Neural cell (in vitro differentiated cells): ENCODE data around the gene TRIO. TPM values are rescaled to one million over a fixed set of nuclear protein-coding genes. Genes with fewer than 3 reads are reported as not detected.

ENCODE experiments used
- H2AFZ ChIP-seq: fragments of 200-600, 300-800 bp; sonication (generic), shearing (Covaris generic); 2 replicates; pipeline ENCODE4 v1.6.0; 2014; ENCODE audit warnings: low read depth, mild to moderate bottlenecking, antibody characterized with exemption, low read length, moderate library complexity
- H3F3A ChIP-seq: fragments of 200-600 bp; shearing (Covaris generic); 2 replicates; pipeline ENCODE4 v1.6.1; 2016; ENCODE audit warnings: mild to moderate bottlenecking, moderate library complexity, mixed read lengths, antibody characterized with exemption, low read length; ENCODE audit not compliant: insufficient read depth, poor library complexity, severe bottlenecking
- H3K27ac ChIP-seq: fragments of 200-600, 300-800 bp; sonication (generic), shearing (Covaris generic); 2 replicates; pipeline ENCODE4 v1.5.1; 2014; ENCODE audit warnings: mild to moderate bottlenecking, low read length, moderate library complexity
- H3K27me3 ChIP-seq: fragments of 300-800, 200-600 bp; sonication (generic), shearing (Covaris generic); 2 replicates; pipeline ENCODE4 v1.6.0; 2014; ENCODE audit warnings: mild to moderate bottlenecking, low read depth, low read length, moderate library complexity; ENCODE audit not compliant: insufficient read depth
- H3K36me3 ChIP-seq: fragments of 300-800, 200-600 bp; sonication (generic), shearing (Covaris generic); 2 replicates; pipeline ENCODE4 v1.5.1; 2014; ENCODE audit warnings: mild to moderate bottlenecking, antibody characterized with exemption, low read length, moderate library complexity; ENCODE audit not compliant: insufficient read depth
- H3K4me2 ChIP-seq: fragments of 300-800, 200-600 bp; sonication (generic), shearing (Covaris generic); 2 replicates; pipeline ENCODE4 v1.6.0; 2014; ENCODE audit warnings: mild to moderate bottlenecking, low read length
- H3K4me3 ChIP-seq: fragments of 300-800, 200-600 bp; sonication (generic), shearing (Covaris generic); 2 replicates; pipeline ENCODE4 v1.5.1; 2014; ENCODE audit warnings: mild to moderate bottlenecking, low read length, moderate library complexity
- H3K79me2 ChIP-seq: fragments of 200-600 bp; shearing (Covaris generic); replicated peaks from 2 replicates; pipeline ENCODE4 v1.6.0; 2014; ENCODE audit warnings: mild to moderate bottlenecking, low read length, moderate library complexity; ENCODE audit not compliant: insufficient read depth
- H3K9ac ChIP-seq: fragments of 300-800, 200-600 bp; sonication (generic), shearing (Covaris generic); 2 replicates; pipeline ENCODE4 v1.6.1; 2016; ENCODE audit warnings: mild to moderate bottlenecking, low read length, mixed read lengths
- H3K9me2 ChIP-seq: fragments of 200-600 bp; shearing (Covaris generic); 2 replicates; pipeline ENCODE4 v1.6.1; 2016; ENCODE audit warnings: mild to moderate bottlenecking, low read length, mixed read lengths; ENCODE audit not compliant: insufficient read depth
- H3K9me3 ChIP-seq: fragments of 200-600, 300-800 bp; sonication (generic), shearing (Covaris generic); 2 replicates; pipeline ENCODE4 v1.6.1; 2016; ENCODE audit warnings: mild to moderate bottlenecking, mixed run types, low read length, moderate library complexity, mixed read lengths
- H4K20me1 ChIP-seq: fragments of 200-600 bp; shearing (Covaris generic); 2 replicates; pipeline ENCODE4 v1.6.1; 2016; ENCODE audit warnings: mild to moderate bottlenecking, mixed run types; ENCODE audit not compliant: insufficient read depth
- EP300 ChIP-seq: fragments of 450-650 bp; conservative IDR thresholded peaks from 2 replicates; pipeline ENCODE4 v1.6.1; 2014; ENCODE audit warnings: antibody characterized with exemption, mild to moderate bottlenecking, moderate library complexity; ENCODE audit not compliant: poor library complexity, severe bottlenecking
- EZH2 ChIP-seq: fragments of 200-600, 300-800 bp; shearing (Covaris generic), sonication (generic); IDR thresholded peaks from 2 replicates; pipeline ENCODE4 v1.6.1; 2014; ENCODE audit warnings: antibody characterized with exemption, low read length, borderline replicate concordance, mild to moderate bottlenecking; ENCODE audit not compliant: insufficient read depth, poor library complexity, severe bottlenecking
- MXI1 ChIP-seq: fragments of 450-650 bp; conservative IDR thresholded peaks from 2 replicates; pipeline ENCODE4 v1.6.1; 2014; ENCODE audit warnings: antibody characterized with exemption, mild to moderate bottlenecking; ENCODE audit not compliant: poor library complexity, severe bottlenecking
- POLR2AphosphoS5 ChIP-seq: IDR thresholded peaks from 2 replicates; pipeline ENCODE4 v1.6.1; 2012
- RAD21 ChIP-seq: fragments of 450-650 bp; conservative IDR thresholded peaks from 2 replicates; pipeline ENCODE4 v1.6.1; 2014; ENCODE audit warnings: antibody characterized with exemption, mild to moderate bottlenecking, moderate library complexity
- SMC3 ChIP-seq: fragments of 450-650 bp; conservative IDR thresholded peaks from 2 replicates; pipeline ENCODE4 v1.6.1; 2014; ENCODE audit warnings: antibody characterized with exemption, mild to moderate bottlenecking, moderate library complexity; ENCODE audit not compliant: poor library complexity
- TAF1 ChIP-seq: IDR thresholded peaks from 2 replicates; pipeline ENCODE4 v1.6.1; 2012; ENCODE audit warnings: low read depth
- polyA plus RNA-seq: library from polyadenylated mRNA; depleted of rRNA; stranded (reverse); fragments of >200 nt; gene quantifications from 2 replicates; pipeline ENCODE4 v1.2.3, GENCODE V29; 2014
- TF ChIP-seq, protein P1 (sequence below): IDR thresholded peaks from 2 replicates; pipeline ENCODE4 v1.6.1; 2012; ENCODE audit warnings: borderline replicate concordance
- TF ChIP-seq, protein P2 (sequence below): fragments of 450-650 bp; IDR thresholded peaks from 2 replicates; pipeline ENCODE4 v1.5.1; 2014; ENCODE audit warnings: antibody characterized with exemption, mild to moderate bottlenecking, moderate library complexity; ENCODE audit not compliant: poor library complexity, severe bottlenecking

Gene TRIO
- polyA plus RNA-seq, 1 donor from 2014 or later = 168 TPM

DNA sequence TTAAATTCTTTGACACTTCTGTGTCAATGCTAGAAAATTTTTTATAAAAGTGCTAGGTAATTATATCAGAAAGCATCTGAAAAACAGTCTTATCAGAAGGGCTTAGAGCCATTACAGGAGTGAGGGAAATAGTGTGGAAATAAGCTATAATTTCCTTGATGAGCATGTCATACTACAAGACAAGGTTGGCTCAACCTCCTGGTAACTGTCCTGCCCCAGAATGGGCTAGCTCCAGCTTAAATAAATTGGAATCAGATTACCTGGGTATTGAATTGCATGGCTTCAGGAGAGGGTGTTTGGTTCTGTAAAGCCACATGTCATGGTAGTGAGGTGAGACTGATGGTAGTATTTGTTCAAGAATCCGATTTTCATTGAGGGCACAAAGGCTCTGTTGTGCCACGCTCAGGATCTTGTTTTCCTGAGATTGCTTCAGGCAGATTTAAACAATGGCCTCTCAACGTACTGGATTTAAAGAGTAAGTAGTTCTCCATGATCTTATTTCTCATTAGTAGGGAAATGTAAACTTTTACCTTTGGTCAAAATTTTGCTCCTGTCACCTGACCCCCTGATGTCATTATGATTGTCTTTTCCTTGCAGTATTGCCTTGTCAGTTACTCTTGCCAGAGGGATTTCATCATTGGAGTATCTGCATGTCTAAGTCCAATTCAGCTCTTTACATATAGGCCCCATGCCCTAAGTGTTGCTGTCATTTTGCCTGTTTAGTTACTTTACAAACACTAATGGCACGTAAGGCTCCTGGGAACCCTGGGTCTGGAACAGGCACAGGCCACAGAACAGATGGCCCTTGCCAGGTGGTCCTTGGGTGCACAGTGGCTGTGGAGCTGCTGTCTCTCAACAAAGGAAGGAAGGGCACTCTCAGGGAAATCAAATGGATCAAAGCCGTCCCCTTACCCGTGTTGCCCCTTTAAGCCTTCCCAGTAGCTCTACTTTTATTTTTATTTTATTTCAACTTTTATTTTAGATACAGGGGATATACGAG is 21.3 kb downstream of the TRIO start:
- H4K20me1 ChIP-seq = peaks cover 21% of the 10 kb centered on the region
- H3K4me3 ChIP-seq = no peak overlapping the region
- H3K9me3 ChIP-seq = peaks cover 5% of the 10 kb centered on the region
- H3K9me2 ChIP-seq = no peaks in the 10 kb centered on the region
- no peak overlapping the region for H3K9ac ChIP-seq
- no peak overlapping the region for H3K27ac ChIP-seq
- H3K4me2 ChIP-seq = no peak overlapping the region
- H3K79me2 ChIP-seq = peaks cover 98% of the 10 kb centered on the region
- no peak overlapping the region for H2AFZ ChIP-seq
- TF ChIP-seq MXI1 (no peak), EP300 (no peak), RAD21 (no peak), POLR2AphosphoS5 (no peak), SMC3 (no peak), EZH2 (no peak)
- TF ChIP-seq, protein P1, sequence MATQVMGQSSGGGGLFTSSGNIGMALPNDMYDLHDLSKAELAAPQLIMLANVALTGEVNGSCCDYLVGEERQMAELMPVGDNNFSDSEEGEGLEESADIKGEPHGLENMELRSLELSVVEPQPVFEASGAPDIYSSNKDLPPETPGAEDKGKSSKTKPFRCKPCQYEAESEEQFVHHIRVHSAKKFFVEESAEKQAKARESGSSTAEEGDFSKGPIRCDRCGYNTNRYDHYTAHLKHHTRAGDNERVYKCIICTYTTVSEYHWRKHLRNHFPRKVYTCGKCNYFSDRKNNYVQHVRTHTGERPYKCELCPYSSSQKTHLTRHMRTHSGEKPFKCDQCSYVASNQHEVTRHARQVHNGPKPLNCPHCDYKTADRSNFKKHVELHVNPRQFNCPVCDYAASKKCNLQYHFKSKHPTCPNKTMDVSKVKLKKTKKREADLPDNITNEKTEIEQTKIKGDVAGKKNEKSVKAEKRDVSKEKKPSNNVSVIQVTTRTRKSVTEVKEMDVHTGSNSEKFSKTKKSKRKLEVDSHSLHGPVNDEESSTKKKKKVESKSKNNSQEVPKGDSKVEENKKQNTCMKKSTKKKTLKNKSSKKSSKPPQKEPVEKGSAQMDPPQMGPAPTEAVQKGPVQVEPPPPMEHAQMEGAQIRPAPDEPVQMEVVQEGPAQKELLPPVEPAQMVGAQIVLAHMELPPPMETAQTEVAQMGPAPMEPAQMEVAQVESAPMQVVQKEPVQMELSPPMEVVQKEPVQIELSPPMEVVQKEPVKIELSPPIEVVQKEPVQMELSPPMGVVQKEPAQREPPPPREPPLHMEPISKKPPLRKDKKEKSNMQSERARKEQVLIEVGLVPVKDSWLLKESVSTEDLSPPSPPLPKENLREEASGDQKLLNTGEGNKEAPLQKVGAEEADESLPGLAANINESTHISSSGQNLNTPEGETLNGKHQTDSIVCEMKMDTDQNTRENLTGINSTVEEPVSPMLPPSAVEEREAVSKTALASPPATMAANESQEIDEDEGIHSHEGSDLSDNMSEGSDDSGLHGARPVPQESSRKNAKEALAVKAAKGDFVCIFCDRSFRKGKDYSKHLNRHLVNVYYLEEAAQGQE = no peak
- H3K36me3 ChIP-seq = no peaks in the 10 kb centered on the region
- no peaks in the 10 kb centered on the region for H3K27me3 ChIP-seq
- no peaks in the 10 kb centered on the region for H3F3A ChIP-seq

DNA sequence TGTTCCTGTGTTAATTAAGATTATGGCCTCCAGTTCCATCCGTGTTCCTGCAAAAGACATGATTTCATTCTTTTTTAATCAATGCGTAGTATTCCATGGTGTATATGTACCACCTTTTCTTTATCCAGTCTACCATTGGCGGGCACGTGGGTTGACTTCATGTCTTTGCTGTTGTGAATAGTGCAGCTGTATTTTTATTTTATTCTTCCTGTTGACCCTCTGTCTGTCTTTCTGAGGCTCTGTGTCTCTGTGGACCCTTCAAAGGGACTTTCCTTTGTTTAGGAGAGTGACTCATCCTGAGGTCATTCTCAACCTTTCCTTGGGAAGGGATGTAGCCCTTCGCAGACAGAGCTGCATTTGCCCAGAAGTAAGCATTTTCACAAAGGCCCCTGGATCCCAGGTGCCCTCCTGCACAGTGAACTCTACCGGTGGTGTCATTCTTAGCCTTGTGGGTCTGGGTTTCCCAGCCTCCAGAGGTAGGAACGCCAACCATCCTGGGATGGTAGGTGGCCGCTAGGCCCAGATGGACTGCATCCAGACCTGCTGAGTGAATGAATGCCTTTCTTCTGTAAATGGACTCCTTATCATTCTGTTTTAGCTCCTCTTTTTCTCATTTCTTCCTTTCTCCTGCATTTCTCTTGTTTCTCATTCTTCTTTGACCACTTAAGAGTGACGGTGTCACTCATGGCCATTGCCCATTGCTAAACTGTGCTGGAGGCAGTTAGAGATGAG is 22.4 kb downstream of the TRIO start:
- H3K9me2 ChIP-seq = no peaks in the 10 kb centered on the region
- peaks cover 25% of the 10 kb centered on the region for H4K20me1 ChIP-seq
- TF ChIP-seq SMC3 = no peak
- no peak for TF ChIP-seq EZH2
- TF ChIP-seq MXI1 = no peak
- TF ChIP-seq POLR2AphosphoS5 = no peak
- no peak for TF ChIP-seq TAF1
- TF ChIP-seq, protein P2, sequence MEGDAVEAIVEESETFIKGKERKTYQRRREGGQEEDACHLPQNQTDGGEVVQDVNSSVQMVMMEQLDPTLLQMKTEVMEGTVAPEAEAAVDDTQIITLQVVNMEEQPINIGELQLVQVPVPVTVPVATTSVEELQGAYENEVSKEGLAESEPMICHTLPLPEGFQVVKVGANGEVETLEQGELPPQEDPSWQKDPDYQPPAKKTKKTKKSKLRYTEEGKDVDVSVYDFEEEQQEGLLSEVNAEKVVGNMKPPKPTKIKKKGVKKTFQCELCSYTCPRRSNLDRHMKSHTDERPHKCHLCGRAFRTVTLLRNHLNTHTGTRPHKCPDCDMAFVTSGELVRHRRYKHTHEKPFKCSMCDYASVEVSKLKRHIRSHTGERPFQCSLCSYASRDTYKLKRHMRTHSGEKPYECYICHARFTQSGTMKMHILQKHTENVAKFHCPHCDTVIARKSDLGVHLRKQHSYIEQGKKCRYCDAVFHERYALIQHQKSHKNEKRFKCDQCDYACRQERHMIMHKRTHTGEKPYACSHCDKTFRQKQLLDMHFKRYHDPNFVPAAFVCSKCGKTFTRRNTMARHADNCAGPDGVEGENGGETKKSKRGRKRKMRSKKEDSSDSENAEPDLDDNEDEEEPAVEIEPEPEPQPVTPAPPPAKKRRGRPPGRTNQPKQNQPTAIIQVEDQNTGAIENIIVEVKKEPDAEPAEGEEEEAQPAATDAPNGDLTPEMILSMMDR = no peak
- no peak for TF ChIP-seq RAD21
- TF ChIP-seq, protein P1 = no peak
- no peak for TF ChIP-seq EP300
- H3K9me3 ChIP-seq = peaks cover 5% of the 10 kb centered on the region
- H3K4me3 ChIP-seq = no peak overlapping the region
- no peak overlapping the region for H3K9ac ChIP-seq
- H3K4me2 ChIP-seq = no peak overlapping the region
- H3K27ac ChIP-seq = no peak overlapping the region
- no peaks in the 10 kb centered on the region for H3K36me3 ChIP-seq
- H3K79me2 ChIP-seq = peaks cover 98% of the 10 kb centered on the region
- no peak overlapping the region for H2AFZ ChIP-seq
- H3F3A ChIP-seq = no peaks in the 10 kb centered on the region
- H3K27me3 ChIP-seq = no peaks in the 10 kb centered on the region
